H1 (cell line): ENCODE measurements around the gene APLP1. TPM values are rescaled to one million over a fixed set of nuclear protein-coding genes. Genes with fewer than 3 reads are reported as not detected.

Experiments
- ATF3 ChIP-seq: IDR thresholded peaks from 2 replicates; pipeline ENCODE4 v1.6.1; 2011; ENCODE audit warnings: low read depth, mild to moderate bottlenecking, low read length; ENCODE audit not compliant: insufficient read depth
- GABPA ChIP-seq: IDR thresholded peaks from 2 replicates; pipeline ENCODE4 v1.6.1; 2011; ENCODE audit warnings: mild to moderate bottlenecking, low read length, moderate library complexity, borderline replicate concordance; ENCODE audit not compliant: insufficient read depth
- MAFK ChIP-seq: IDR thresholded peaks from 2 replicates; pipeline ENCODE4 v1.6.1; 2012; ENCODE audit warnings: low read depth, mild to moderate bottlenecking, improper control_type of control experiment, low read length
- NANOG ChIP-seq: IDR thresholded peaks from 2 replicates; pipeline ENCODE4 v1.6.1; 2011; ENCODE audit warnings: low read length, low read depth, mild to moderate bottlenecking, inconsistent platforms; ENCODE audit not compliant: insufficient read depth, poor library complexity, severe bottlenecking
- POLR2AphosphoS5 ChIP-seq: IDR thresholded peaks from 2 replicates; pipeline ENCODE4 v1.6.1; 2011; ENCODE audit warnings: low read depth, low read length
- SIN3A ChIP-seq, 2 experiments: IDR thresholded peaks in 1 of 2; conservative IDR thresholded peaks in 1 of 2; 2 replicates each; pipeline ENCODE4 v1.6.1; 2011 to 2012; ENCODE audit warnings: low read length in 2 of 2, improper control_type of control experiment in 1 of 2, low read depth in 1 of 2, mild to moderate bottlenecking in 1 of 2
- polyA plus RNA-seq, 7 experiments: library from polyadenylated mRNA; depleted of rRNA in 3 of 7; stranded (reverse) in 5 of 7; unstranded in 2 of 7; fragments of >200 nt in 5 of 7; fragments of 200-250 nt in 2 of 7; gene quantifications; 1 replicate in 5 of 7; 2 replicates in 1 of 7; 4 replicates in 1 of 7; pipeline versions ENCODE4 v1.2.1 to v1.2.3, GENCODE V29; 2011 to 2013; ENCODE audit warnings: missing spikeins in 2 of 7, mixed read lengths in 2 of 7
- total RNA-seq: library from RNA; stranded (reverse); fragmentation: NEBNext Ultra II Directional; extraction: Animal tissue kit (Norgen Biotek cat#: 25700); gene quantifications from 2 replicates; pipeline ENCODE4 v1.2.1, GENCODE V29; 2021
- TF ChIP-seq, protein P1 (sequence below): fragments of 300-600 bp; sonication (generic); IDR thresholded peaks from 2 replicates; pipeline ENCODE4 v1.7.1; 2012; ENCODE audit warnings: low read length, moderate library complexity, mild to moderate bottlenecking, inconsistent platforms; ENCODE audit not compliant: insufficient replicate concordance

Gene APLP1
- total and polyA plus RNA-seq, 2 of the 8 experiments (the other 6 are each of a cell fraction or from before 2014, with no cell fraction given): 19.9 to 22.0 TPM

GRCh38 chr19:35905178-35905727 is 36.9 kb downstream of the APLP1 start (continued):
- TF ChIP-seq, protein P1, sequence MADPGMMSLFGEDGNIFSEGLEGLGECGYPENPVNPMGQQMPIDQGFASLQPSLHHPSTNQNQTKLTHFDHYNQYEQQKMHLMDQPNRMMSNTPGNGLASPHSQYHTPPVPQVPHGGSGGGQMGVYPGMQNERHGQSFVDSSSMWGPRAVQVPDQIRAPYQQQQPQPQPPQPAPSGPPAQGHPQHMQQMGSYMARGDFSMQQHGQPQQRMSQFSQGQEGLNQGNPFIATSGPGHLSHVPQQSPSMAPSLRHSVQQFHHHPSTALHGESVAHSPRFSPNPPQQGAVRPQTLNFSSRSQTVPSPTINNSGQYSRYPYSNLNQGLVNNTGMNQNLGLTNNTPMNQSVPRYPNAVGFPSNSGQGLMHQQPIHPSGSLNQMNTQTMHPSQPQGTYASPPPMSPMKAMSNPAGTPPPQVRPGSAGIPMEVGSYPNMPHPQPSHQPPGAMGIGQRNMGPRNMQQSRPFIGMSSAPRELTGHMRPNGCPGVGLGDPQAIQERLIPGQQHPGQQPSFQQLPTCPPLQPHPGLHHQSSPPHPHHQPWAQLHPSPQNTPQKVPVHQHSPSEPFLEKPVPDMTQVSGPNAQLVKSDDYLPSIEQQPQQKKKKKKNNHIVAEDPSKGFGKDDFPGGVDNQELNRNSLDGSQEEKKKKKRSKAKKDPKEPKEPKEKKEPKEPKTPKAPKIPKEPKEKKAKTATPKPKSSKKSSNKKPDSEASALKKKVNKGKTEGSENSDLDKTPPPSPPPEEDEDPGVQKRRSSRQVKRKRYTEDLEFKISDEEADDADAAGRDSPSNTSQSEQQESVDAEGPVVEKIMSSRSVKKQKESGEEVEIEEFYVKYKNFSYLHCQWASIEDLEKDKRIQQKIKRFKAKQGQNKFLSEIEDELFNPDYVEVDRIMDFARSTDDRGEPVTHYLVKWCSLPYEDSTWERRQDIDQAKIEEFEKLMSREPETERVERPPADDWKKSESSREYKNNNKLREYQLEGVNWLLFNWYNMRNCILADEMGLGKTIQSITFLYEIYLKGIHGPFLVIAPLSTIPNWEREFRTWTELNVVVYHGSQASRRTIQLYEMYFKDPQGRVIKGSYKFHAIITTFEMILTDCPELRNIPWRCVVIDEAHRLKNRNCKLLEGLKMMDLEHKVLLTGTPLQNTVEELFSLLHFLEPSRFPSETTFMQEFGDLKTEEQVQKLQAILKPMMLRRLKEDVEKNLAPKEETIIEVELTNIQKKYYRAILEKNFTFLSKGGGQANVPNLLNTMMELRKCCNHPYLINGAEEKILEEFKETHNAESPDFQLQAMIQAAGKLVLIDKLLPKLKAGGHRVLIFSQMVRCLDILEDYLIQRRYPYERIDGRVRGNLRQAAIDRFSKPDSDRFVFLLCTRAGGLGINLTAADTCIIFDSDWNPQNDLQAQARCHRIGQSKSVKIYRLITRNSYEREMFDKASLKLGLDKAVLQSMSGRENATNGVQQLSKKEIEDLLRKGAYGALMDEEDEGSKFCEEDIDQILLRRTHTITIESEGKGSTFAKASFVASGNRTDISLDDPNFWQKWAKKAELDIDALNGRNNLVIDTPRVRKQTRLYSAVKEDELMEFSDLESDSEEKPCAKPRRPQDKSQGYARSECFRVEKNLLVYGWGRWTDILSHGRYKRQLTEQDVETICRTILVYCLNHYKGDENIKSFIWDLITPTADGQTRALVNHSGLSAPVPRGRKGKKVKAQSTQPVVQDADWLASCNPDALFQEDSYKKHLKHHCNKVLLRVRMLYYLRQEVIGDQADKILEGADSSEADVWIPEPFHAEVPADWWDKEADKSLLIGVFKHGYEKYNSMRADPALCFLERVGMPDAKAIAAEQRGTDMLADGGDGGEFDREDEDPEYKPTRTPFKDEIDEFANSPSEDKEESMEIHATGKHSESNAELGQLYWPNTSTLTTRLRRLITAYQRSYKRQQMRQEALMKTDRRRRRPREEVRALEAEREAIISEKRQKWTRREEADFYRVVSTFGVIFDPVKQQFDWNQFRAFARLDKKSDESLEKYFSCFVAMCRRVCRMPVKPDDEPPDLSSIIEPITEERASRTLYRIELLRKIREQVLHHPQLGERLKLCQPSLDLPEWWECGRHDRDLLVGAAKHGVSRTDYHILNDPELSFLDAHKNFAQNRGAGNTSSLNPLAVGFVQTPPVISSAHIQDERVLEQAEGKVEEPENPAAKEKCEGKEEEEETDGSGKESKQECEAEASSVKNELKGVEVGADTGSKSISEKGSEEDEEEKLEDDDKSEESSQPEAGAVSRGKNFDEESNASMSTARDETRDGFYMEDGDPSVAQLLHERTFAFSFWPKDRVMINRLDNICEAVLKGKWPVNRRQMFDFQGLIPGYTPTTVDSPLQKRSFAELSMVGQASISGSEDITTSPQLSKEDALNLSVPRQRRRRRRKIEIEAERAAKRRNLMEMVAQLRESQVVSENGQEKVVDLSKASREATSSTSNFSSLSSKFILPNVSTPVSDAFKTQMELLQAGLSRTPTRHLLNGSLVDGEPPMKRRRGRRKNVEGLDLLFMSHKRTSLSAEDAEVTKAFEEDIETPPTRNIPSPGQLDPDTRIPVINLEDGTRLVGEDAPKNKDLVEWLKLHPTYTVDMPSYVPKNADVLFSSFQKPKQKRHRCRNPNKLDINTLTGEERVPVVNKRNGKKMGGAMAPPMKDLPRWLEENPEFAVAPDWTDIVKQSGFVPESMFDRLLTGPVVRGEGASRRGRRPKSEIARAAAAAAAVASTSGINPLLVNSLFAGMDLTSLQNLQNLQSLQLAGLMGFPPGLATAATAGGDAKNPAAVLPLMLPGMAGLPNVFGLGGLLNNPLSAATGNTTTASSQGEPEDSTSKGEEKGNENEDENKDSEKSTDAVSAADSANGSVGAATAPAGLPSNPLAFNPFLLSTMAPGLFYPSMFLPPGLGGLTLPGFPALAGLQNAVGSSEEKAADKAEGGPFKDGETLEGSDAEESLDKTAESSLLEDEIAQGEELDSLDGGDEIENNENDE: no peak
- no peak for TF ChIP-seq ATF3
- TF ChIP-seq POLR2AphosphoS5: no peak
- TF ChIP-seq GABPA: no peak
- TF ChIP-seq NANOG: no peak
- no peak for TF ChIP-seq SIN3A (conservative IDR thresholded peaks at IDR 0.05 in 1 of 2, IDR thresholded peaks at IDR 0.05 in 1 of 2; ENCODE audit: low read depth in 1 of 2, low read length in 2 of 2)
- no peak for TF ChIP-seq MAFK
- TF ChIP-seq, all 59 proteins: peak for 0
